ENCODE data around the gene PPARA.

GRCh38 chr22:46213052-46213451, 62.7 kb downstream of the PPARA start:
- TF ChIP-seq CTCF (conservative IDR thresholded peaks at IDR 0.05; ENCODE audit: low read depth, low read length) (no peak), EZH2 (IDR thresholded peaks at IDR 0.05; ENCODE audit: low read length, unreplicated experiment) (no peak), EZH2phosphoT487 (IDR thresholded peaks at IDR 0.05; ENCODE audit: borderline replicate concordance, low read length) (no peak)
